ENCODE data around the gene IPO7.

IPO7 gene

GRCh38 chr11:9428706-9429105 is 44.3 kb downstream of the IPO7 start:
- H3K4me3 ChIP-seq (ENCODE audit: low read length, poor library complexity, severe bottlenecking): no peak overlapping the region
- no peak overlapping the region for H3K4me2 ChIP-seq (ENCODE audit: low read depth, low read length, poor library complexity, severe bottlenecking)
- peaks cover 4% of the 10 kb centered on the region; the same call in 1 of the 2 replicates for H3F3A ChIP-seq (ENCODE audit: low read depth)
- H3K9ac ChIP-seq (ENCODE audit: low read depth, low read length, poor library complexity, severe bottlenecking): no peak overlapping the region
- H4K20me1 ChIP-seq (ENCODE audit: insufficient read depth, low read length, poor library complexity, severe bottlenecking): no peaks in the 10 kb centered on the region
- no peaks in the 10 kb centered on the region for H3K9me3 ChIP-seq (ENCODE audit: insufficient read depth, low read depth, low read length)
- no peak overlapping the region for H2AFZ ChIP-seq (ENCODE audit: low read length)
- no peak for TF ChIP-seq EZH2phosphoT487 (IDR thresholded peaks at IDR 0.05; ENCODE audit: borderline replicate concordance)
- TF ChIP-seq, protein P1, sequence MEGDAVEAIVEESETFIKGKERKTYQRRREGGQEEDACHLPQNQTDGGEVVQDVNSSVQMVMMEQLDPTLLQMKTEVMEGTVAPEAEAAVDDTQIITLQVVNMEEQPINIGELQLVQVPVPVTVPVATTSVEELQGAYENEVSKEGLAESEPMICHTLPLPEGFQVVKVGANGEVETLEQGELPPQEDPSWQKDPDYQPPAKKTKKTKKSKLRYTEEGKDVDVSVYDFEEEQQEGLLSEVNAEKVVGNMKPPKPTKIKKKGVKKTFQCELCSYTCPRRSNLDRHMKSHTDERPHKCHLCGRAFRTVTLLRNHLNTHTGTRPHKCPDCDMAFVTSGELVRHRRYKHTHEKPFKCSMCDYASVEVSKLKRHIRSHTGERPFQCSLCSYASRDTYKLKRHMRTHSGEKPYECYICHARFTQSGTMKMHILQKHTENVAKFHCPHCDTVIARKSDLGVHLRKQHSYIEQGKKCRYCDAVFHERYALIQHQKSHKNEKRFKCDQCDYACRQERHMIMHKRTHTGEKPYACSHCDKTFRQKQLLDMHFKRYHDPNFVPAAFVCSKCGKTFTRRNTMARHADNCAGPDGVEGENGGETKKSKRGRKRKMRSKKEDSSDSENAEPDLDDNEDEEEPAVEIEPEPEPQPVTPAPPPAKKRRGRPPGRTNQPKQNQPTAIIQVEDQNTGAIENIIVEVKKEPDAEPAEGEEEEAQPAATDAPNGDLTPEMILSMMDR (conservative IDR thresholded peaks at IDR 0.05; ENCODE audit: low read length): no peak
- H3K9me2 ChIP-seq (replicated peaks; ENCODE audit: low read depth, low read length): no peaks in the 10 kb centered on the region
- H3K4me1 ChIP-seq (ENCODE audit: insufficient read depth, low read length, poor library complexity, severe bottlenecking): no peaks in the 10 kb centered on the region
- no peaks in the 10 kb centered on the region for H3K79me2 ChIP-seq (ENCODE audit: insufficient read depth, low read length)
- no peaks in the 10 kb centered on the region for H3K27me3 ChIP-seq (ENCODE audit: insufficient read depth, low read length, poor library complexity, severe bottlenecking)
- peaks cover 94% of the 10 kb centered on the region for H3K36me3 ChIP-seq (ENCODE audit: insufficient read depth, low read length)

DNA sequence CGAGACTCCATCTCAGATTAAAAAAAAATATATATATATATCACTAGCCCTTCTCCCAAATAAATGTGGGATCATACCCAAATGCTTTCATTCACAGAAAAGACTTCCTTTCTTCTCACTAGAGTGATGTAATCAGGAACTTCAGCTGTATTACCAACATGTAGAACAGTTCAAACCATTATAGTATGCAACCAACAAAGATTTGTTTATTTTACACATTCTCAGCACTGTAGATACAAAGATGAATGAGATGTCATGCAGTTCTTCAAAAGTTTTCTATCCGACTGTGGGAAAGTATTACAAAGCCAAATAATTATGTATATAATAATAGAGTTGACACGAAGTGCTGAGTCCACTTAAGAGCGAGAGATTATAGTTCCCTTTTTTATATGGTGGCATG is 54.2 kb downstream of the IPO7 start:
- no peak overlapping the region for H2AFZ ChIP-seq (ENCODE audit: low read length)
- TF ChIP-seq EZH2phosphoT487 (IDR thresholded peaks at IDR 0.05; ENCODE audit: borderline replicate concordance): no peak
- TF ChIP-seq, protein P1 (conservative IDR thresholded peaks at IDR 0.05; ENCODE audit: low read length): no peak

GRCh38 chr11:9446230-9446629 is 61.8 kb downstream of the IPO7 start:
- Histone ChIP-seq H3F3A (ENCODE audit: low read depth) (peaks cover 7% of the 10 kb centered on the region; the same call in 1 of the 2 replicates), H3K4me3 (ENCODE audit: low read length, poor library complexity, severe bottlenecking) (no peak overlapping the region), H3K79me2 (ENCODE audit: insufficient read depth, low read length) (no peaks in the 10 kb centered on the region), H3K4me2 (ENCODE audit: low read depth, low read length, poor library complexity, severe bottlenecking) (no peak overlapping the region), H3K4me1 (ENCODE audit: insufficient read depth, low read length, poor library complexity, severe bottlenecking) (no peaks in the 10 kb centered on the region), H3K36me3 (ENCODE audit: insufficient read depth, low read length) (peaks cover 53% of the 10 kb centered on the region), H3K9me3 (ENCODE audit: insufficient read depth, low read depth, low read length) (no peaks in the 10 kb centered on the region), H3K9ac (ENCODE audit: low read depth, low read length, poor library complexity, severe bottlenecking) (no peak overlapping the region), H2AFZ (ENCODE audit: low read length) (no peak overlapping the region), H3K9me2 (replicated peaks; ENCODE audit: low read depth, low read length) (no peaks in the 10 kb centered on the region), H3K27me3 (ENCODE audit: insufficient read depth, low read length, poor library complexity, severe bottlenecking) (no peaks in the 10 kb centered on the region), H4K20me1 (ENCODE audit: insufficient read depth, low read length, poor library complexity, severe bottlenecking) (peaks cover 4% of the 10 kb centered on the region)
- TF ChIP-seq, protein P1 (conservative IDR thresholded peaks at IDR 0.05; ENCODE audit: low read length): no peak
- no peak for TF ChIP-seq EZH2phosphoT487 (IDR thresholded peaks at IDR 0.05; ENCODE audit: borderline replicate concordance)

More for the DNA sequence above, 54.2 kb downstream of the IPO7 start:
- Histone ChIP-seq H3F3A (ENCODE audit: low read depth) (no peaks in the 10 kb centered on the region), H3K9ac (ENCODE audit: low read depth, low read length, poor library complexity, severe bottlenecking) (no peak overlapping the region), H3K9me2 (replicated peaks; ENCODE audit: low read depth, low read length) (no peaks in the 10 kb centered on the region), H3K27me3 (ENCODE audit: insufficient read depth, low read length, poor library complexity, severe bottlenecking) (no peaks in the 10 kb centered on the region), H3K9me3 (ENCODE audit: insufficient read depth, low read depth, low read length) (no peaks in the 10 kb centered on the region), H3K4me1 (ENCODE audit: insufficient read depth, low read length, poor library complexity, severe bottlenecking) (no peaks in the 10 kb centered on the region), H4K20me1 (ENCODE audit: insufficient read depth, low read length, poor library complexity, severe bottlenecking) (peaks cover 2% of the 10 kb centered on the region), H3K79me2 (ENCODE audit: insufficient read depth, low read length) (no peaks in the 10 kb centered on the region), H3K36me3 (ENCODE audit: insufficient read depth, low read length) (peaks cover 90% of the 10 kb centered on the region), H3K4me2 (ENCODE audit: low read depth, low read length, poor library complexity, severe bottlenecking) (no peak overlapping the region), H3K4me3 (ENCODE audit: low read length, poor library complexity, severe bottlenecking) (no peak overlapping the region)
